ENCODE data around the gene EYA2.
A peak's percentile ranks its signal among the peaks of the same experiment; 100 is the strongest.
"Not testable (repeated sequence)": the region's sequence is repeated elsewhere in the genome, so short reads cannot be mapped to it uniquely, and the experiment has no call there.

The EYA2 gene

GRCh38 chr20:46948081-46948480, 53.4 kb downstream of the EYA2 start:
- no peak for DNase-seq (ENCODE audit: low read depth, low spot score)
- H3K27ac ChIP-seq: no peak overlapping the region

- peak overlapping the region; percentile 27 for H3K27ac ChIP-seq
- no peak for DNase-seq (ENCODE audit: low read depth, low spot score)
Observed at GRCh38 chr20:46951405-46951804, 56.8 kb downstream of the EYA2 start.

GRCh38 chr20:46951840-46952497, 57.3 kb downstream of the EYA2 start:
- peak overlapping the region; percentile 27 for H3K27ac ChIP-seq
- DNase-seq (ENCODE audit: low read depth, low spot score): no peak

- DNase-seq (ENCODE audit: low read depth, low spot score): no peak
- peak overlapping the region; percentile 73 for H3K27ac ChIP-seq
Observed at GRCh38 chr20:46953596-46953995, 59.0 kb downstream of the EYA2 start.

- peak overlapping the region; percentile 73 for H3K27ac ChIP-seq
- DNase-seq (ENCODE audit: low read depth, low spot score): peak; percentile 94
Observed at GRCh38 chr20:46954490-46955038, 59.9 kb downstream of the EYA2 start.

GRCh38 chr20:46955601-46956556, 61.2 kb downstream of the EYA2 start:
- no peak for DNase-seq (ENCODE audit: low read depth, low spot score)
- H3K27ac ChIP-seq: peak overlapping the region; percentile 73

GRCh38 chr20:46959081-46959692, 64.5 kb downstream of the EYA2 start:
- peak; percentile 95 for DNase-seq (ENCODE audit: low read depth, low spot score)
- peak overlapping the region; percentile 57 for H3K27ac ChIP-seq

- DNase-seq (ENCODE audit: low read depth, low spot score): no peak
- peak overlapping the region; percentile 57 for H3K27ac ChIP-seq
Observed at GRCh38 chr20:46959821-46960220, 65.2 kb downstream of the EYA2 start.

GRCh38 chr20:46960536-46960935, 65.9 kb downstream of the EYA2 start:
- no peak overlapping the region for H3K27ac ChIP-seq
- no peak for DNase-seq (ENCODE audit: low read depth, low spot score)

GRCh38 chr20:46961968-46962367, 67.3 kb downstream of the EYA2 start:
- DNase-seq (ENCODE audit: low read depth, low spot score); H3K27ac ChIP-seq: not testable (repeated sequence)

- no peak for DNase-seq (ENCODE audit: low read depth, low spot score)
- H3K27ac ChIP-seq: no peak overlapping the region
Observed at GRCh38 chr20:46962452-46963195, 68.0 kb downstream of the EYA2 start.

GRCh38 chr20:46963196-46963529, 68.5 kb downstream of the EYA2 start:
- DNase-seq (ENCODE audit: low read depth, low spot score): no peak

GRCh38 chr20:46963758-46964617, 69.3 kb downstream of the EYA2 start:
- no peak for DNase-seq (ENCODE audit: low read depth, low spot score)
- H3K27ac ChIP-seq: peak overlapping the region; percentile 61

More at GRCh38 chr20:46963196-46963529, 68.5 kb downstream of the EYA2 start:
- peak overlapping the region; percentile 61 for H3K27ac ChIP-seq

- peak overlapping the region; percentile 61 for H3K27ac ChIP-seq
- DNase-seq (ENCODE audit: low read depth, low spot score): no peak
Observed at GRCh38 chr20:46964618-46965455, 70.2 kb downstream of the EYA2 start.

- H3K27ac ChIP-seq: peak overlapping the region; percentile 56
- DNase-seq (ENCODE audit: low read depth, low spot score): no peak
Observed at GRCh38 chr20:46965477-46965876, 70.8 kb downstream of the EYA2 start.

- no peak overlapping the region for H3K27ac ChIP-seq
- DNase-seq (ENCODE audit: low read depth, low spot score): no peak
Observed at GRCh38 chr20:46967646-46968045, 73.0 kb downstream of the EYA2 start.

GRCh38 chr20:46970937-46971630, 76.4 kb downstream of the EYA2 start:
- peak overlapping the region; percentile 59 for H3K27ac ChIP-seq
- no peak for DNase-seq (ENCODE audit: low read depth, low spot score)

- H3K27ac ChIP-seq: no peak overlapping the region
- DNase-seq (ENCODE audit: low read depth, low spot score): no peak
Observed at GRCh38 chr20:46973766-46974165, 79.1 kb downstream of the EYA2 start.
